Activated CD8-positive, alpha-beta T cell treated with anti-CD3 and anti-CD28 coated beads for 36 hours (primary cell): ENCODE data around the gene PRR12. TPM values are rescaled to one million over a fixed set of nuclear protein-coding genes. Genes with fewer than 3 reads are reported as not detected.

ENCODE experiments used
- ATAC-seq: fragments of 200-7000 bp; cut with Tn5 transposase; one replicate; pipeline ENCODE4 v1.10.0; 2021; ENCODE audit warnings: mild to moderate bottlenecking, moderate library complexity
- CTCF ChIA-PET: fragments of 350-600 bp; sonication (Branson Sonifier 250); formaldehyde crosslinking; loops from one replicate; lab custom pipeline; 2021; ENCODE audit warnings: antibody characterized with exemption; lab: Charles Lee
- POLR2A ChIA-PET: fragments of 350-600 bp; sonication (Branson Sonifier 250); formaldehyde crosslinking; loops from one replicate; lab custom pipeline; 2021; ENCODE audit warnings: antibody characterized with exemption; lab: Charles Lee
- DNase-seq: peaks from one replicate; pipeline ENCODE4 v3.0.0-alpha.2; 2020
- H3K27ac Mint-ChIP-seq: one replicate; pipeline ENCODE4 v1.8.0; 2021; ENCODE audit warnings: mild to moderate bottlenecking, mixed read lengths
- H3K27me3 Mint-ChIP-seq: one replicate; pipeline ENCODE4 v1.8.0; 2021; ENCODE audit warnings: mixed read lengths
- H3K36me3 Mint-ChIP-seq: one replicate; pipeline ENCODE4 v1.8.0; 2021; ENCODE audit warnings: low read depth, mixed read lengths
- H3K4me1 Mint-ChIP-seq: one replicate; pipeline ENCODE4 v1.8.0; 2021; ENCODE audit warnings: low read depth, mixed read lengths
- H3K4me3 Mint-ChIP-seq: one replicate; pipeline ENCODE4 v1.8.0; 2021; ENCODE audit warnings: mild to moderate bottlenecking, moderate library complexity, mixed read lengths
- H3K9me3 Mint-ChIP-seq: one replicate; pipeline ENCODE4 v1.8.0; 2021; ENCODE audit warnings: mixed read lengths
- CTCF ChIP-seq: fragments of 200-600 bp; IDR thresholded peaks from one replicate; pipeline ENCODE4 v1.8.0; 2022; ENCODE audit warnings: antibody characterized with exemption, mild to moderate bottlenecking
- intact Hi-C: fragments of 100-400 bp; cut with micrococcal nuclease; formaldehyde crosslinking; loops from one replicate; pipeline ENCODE4 v1.10.0; 2022
- total RNA-seq, 2 experiments: library from RNA; stranded (reverse); gene quantifications; one replicate each; pipeline ENCODE4 v1.2.3, GENCODE V29; 2021

Gene PRR12
- total RNA-seq, 2 experiments from 2014 or later = 16.0 to 17.8 TPM

GRCh38 chr19:49645995-49646394 is 55.0 kb downstream of the PRR12 start:
- no peak for ATAC-seq

GRCh38 chr19:49646586-49646985 is 55.6 kb downstream of the PRR12 start:
- intact Hi-C loops = no loop called here
- CTCF ChIA-PET = no interaction called here
- Mint-ChIP-seq H3K36me3 (peaks cover 16% of the 10 kb centered on the region), H3K27ac (no peak overlapping the region), H3K27me3 (no peaks in the 10 kb centered on the region), H3K4me3 (no peak overlapping the region), H3K4me1 (peaks cover 19% of the 10 kb centered on the region), H3K9me3 (no peaks in the 10 kb centered on the region)
- DNase-seq = no peak
- TF ChIP-seq CTCF = no peak
- POLR2A ChIA-PET = interaction anchor here (0.9 kb wide), 1 partner anchor 9 kb away, joined by 3 read pairs; no protein-coding TSS in a partner anchor
- no peak for ATAC-seq

More at GRCh38 chr19:49645995-49646394, 55.0 kb downstream of the PRR12 start:
- CTCF ChIA-PET = no interaction called here
- intact Hi-C loops = no loop called here
- H3K36me3 Mint-ChIP-seq = peaks cover 15% of the 10 kb centered on the region
- TF ChIP-seq CTCF = no peak
- POLR2A ChIA-PET = interaction anchor here (1.0 kb wide), 1 partner anchor 30 kb away, joined by 3 read pairs; no protein-coding TSS in a partner anchor
- no peaks in the 10 kb centered on the region for H3K27me3 Mint-ChIP-seq
- DNase-seq = no peak
- peaks cover 19% of the 10 kb centered on the region for H3K4me1 Mint-ChIP-seq
- H3K27ac Mint-ChIP-seq = no peak overlapping the region
- no peaks in the 10 kb centered on the region for H3K9me3 Mint-ChIP-seq
- H3K4me3 Mint-ChIP-seq = no peak overlapping the region

GRCh38 chr19:49651029-49651819 is 60.2 kb downstream of the PRR12 start:
- Mint-ChIP-seq H3K9me3 (no peaks in the 10 kb centered on the region), H3K4me1 (no peaks in the 10 kb centered on the region), H3K4me3 (no peak overlapping the region), H3K27ac (no peak overlapping the region), H3K36me3 (peaks cover 20% of the 10 kb centered on the region), H3K27me3 (no peaks in the 10 kb centered on the region)
- intact Hi-C loops = no loop called here
- TF ChIP-seq CTCF = no peak
- CTCF ChIA-PET = no interaction called here
- POLR2A ChIA-PET = no interaction called here
- ATAC-seq (no peak), DNase-seq (no peak)

GRCh38 chr19:49651820-49652550 is 61.0 kb downstream of the PRR12 start:
- CTCF ChIA-PET = no interaction called here
- H3K36me3 Mint-ChIP-seq = peaks cover 18% of the 10 kb centered on the region
- no peak for TF ChIP-seq CTCF
- no peak for ATAC-seq
- no peak overlapping the region for H3K4me3 Mint-ChIP-seq
- POLR2A ChIA-PET = no interaction called here
- intact Hi-C loops = no loop called here
- no peaks in the 10 kb centered on the region for H3K9me3 Mint-ChIP-seq
- no peak for DNase-seq
- H3K27ac Mint-ChIP-seq = no peak overlapping the region
- no peaks in the 10 kb centered on the region for H3K4me1 Mint-ChIP-seq
- H3K27me3 Mint-ChIP-seq = no peaks in the 10 kb centered on the region
